ENCODE data around the gene MINDY1.

The MINDY1 gene

DNA sequence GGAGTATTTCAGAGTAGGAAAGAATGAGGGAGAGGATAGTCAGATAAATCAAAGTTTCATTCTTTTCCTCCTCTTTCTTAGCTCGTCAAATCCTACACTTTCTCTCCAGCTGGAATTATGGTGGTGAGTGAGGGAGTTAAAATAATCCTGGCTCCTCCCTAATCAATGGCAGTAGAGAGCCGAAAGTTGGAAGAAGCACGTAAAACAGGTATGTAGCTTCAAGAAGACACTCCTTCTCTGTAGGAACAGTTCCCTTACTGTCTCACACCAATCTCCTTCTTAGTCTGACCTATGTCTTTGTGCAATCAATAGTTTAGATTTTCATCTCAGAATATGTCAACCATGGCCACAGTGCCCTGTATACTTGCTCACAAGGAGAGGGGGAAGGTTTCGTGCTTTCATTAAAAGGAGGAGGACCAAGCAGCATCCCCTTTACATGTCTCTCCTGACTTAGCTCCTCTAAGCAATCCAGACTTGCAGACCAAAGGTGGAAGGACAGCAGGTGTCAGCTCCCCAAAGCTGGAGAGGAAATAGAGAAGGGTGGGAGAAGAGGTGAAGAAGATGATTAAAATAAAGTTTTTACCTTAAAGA is 878 bp downstream of the MINDY1 start:
- no peak for TF ChIP-seq POLR2A (IDR thresholded peaks at IDR 0.05; ENCODE audit: low read depth, low read length)
- FAIRE-seq (no peak), DNase-seq (ENCODE audit: insufficient read length, low spot score) (no peak)

DNA sequence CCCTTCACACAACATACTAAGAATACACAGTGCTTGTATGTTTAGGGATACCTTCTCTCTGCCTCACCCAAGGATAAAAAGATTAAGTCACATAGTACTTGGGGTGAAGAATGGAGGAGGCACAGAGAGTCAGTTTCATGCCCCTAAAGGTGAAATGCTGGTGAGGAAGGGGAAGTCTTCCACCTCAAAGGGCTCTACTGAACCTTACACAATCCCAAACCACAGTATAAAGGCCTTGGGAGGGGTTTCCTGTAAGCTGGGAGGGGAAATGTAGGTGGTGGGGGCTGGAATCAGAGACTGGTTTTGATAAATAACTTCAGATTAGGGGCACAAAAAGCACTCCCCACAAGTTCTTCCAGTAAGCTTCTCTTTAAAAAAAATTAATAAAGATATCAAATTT is 3.5 kb downstream of the MINDY1 start:
- DNase-seq (ENCODE audit: insufficient read length, low spot score) (no peak), FAIRE-seq (no peak)
- TF ChIP-seq POLR2A (IDR thresholded peaks at IDR 0.05; ENCODE audit: low read depth, low read length): no peak

GRCh38 chr1:151002611-151003010 is 4.1 kb downstream of the MINDY1 start:
- FAIRE-seq: no peak
- TF ChIP-seq POLR2A (IDR thresholded peaks at IDR 0.05; ENCODE audit: low read depth, low read length): no peak
- no peak for DNase-seq (ENCODE audit: insufficient read length, low spot score)

DNA sequence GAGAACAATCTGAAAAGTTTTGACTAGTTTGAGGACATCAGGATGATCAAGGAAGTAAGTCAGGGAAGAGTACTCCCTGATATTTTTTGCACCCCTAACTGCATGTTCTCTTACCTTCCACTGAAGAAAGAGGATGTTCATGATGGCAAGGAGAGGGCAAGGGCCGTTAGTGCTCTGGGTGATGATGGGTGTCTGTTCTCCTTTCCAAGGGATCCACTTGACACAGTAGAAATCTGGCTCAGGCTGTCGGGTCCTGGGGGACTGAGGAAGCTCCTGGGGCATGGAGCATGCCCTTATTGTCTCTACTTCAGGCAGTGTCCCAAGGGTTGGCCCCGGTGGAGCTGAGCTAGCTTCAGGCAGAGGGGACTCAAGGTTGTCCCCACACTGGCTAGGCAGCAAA is 4.7 kb downstream of the MINDY1 start:
- TF ChIP-seq POLR2A (IDR thresholded peaks at IDR 0.05; ENCODE audit: low read depth, low read length): no peak
- FAIRE-seq: no peak
- no peak for DNase-seq (ENCODE audit: insufficient read length, low spot score)

DNA sequence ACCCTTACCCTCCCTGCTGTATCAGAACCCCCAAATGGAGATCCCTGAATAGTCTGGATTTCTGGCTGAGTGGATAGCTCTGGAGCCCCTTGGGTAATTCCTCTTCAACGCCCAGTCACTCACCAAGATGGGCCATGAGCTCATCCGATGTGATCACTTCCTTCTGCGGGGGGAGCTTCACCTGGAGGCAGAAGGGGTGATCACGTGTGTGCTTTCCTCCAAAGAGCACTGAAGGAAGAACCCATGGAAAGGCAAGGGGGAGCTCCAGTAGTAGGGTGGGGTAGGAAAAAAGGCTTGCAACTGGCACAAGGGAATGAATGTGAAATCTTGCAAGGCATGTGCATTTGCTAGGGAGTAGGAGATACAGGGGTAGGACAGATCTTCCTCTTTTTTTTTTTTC is 5.1 kb downstream of the MINDY1 start:
- FAIRE-seq: no peak
- no peak for TF ChIP-seq POLR2A (IDR thresholded peaks at IDR 0.05; ENCODE audit: low read depth, low read length)

GRCh38 chr1:151000408-151000807 is 6.3 kb downstream of the MINDY1 start:
- TF ChIP-seq POLR2A (IDR thresholded peaks at IDR 0.05; ENCODE audit: low read depth, low read length): no peak
- DNase-seq (ENCODE audit: insufficient read length, low spot score): no peak
- no peak for FAIRE-seq

More for the DNA sequence above, 5.1 kb downstream of the MINDY1 start:
- DNase-seq (ENCODE audit: insufficient read length, low spot score): no peak

DNA sequence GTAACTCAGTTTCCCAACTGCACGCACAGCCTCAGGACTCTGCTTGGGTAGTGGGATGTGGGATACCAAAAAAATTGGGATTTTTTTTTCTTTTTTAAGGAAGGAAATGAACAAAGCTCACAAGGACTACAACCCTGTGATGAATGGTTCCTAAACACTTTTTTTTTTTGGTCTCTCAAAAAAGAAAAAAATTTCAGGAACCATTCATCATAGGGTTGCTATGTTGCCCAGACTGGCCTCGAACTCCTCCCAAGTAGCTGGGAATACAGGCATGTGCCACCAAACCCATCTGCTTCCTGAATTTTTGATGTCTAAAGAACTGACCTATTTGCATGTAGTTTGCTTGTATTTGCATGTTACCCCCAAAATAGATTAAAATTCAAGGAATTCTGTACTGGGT is 6.8 kb downstream of the MINDY1 start:
- TF ChIP-seq POLR2A (IDR thresholded peaks at IDR 0.05; ENCODE audit: low read depth, low read length): no peak
- no peak for DNase-seq (ENCODE audit: insufficient read length, low spot score)
- no peak for FAIRE-seq

GRCh38 chr1:150999051-150999674 is 7.5 kb downstream of the MINDY1 start:
- FAIRE-seq (no peak), DNase-seq (ENCODE audit: insufficient read length, low spot score) (peak; percentile 84)

DNA sequence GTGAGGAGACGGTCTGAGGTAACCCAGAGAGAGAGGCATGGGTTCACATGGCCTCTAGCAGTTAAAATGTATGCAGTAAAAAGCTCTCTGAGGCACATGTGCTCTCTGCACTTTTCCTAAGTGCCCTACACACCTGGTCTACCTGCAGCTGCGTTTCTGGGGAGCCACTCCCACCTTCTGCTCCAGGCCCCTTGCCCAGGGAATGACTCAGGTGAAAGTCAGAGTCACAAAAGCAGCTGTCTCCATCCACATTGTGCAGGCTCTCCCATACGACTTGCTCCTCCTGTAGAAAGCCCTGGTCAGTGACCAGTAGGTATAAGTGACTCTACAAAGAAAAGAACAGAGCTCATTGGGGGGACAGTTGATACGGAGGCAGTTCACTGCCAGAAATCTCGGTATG is 8.8 kb downstream of the MINDY1 start:
- FAIRE-seq: no peak
- no peak for TF ChIP-seq POLR2A (IDR thresholded peaks at IDR 0.05; ENCODE audit: low read depth, low read length)
- DNase-seq (ENCODE audit: insufficient read length, low spot score): no peak

More at GRCh38 chr1:150999051-150999674, 7.5 kb downstream of the MINDY1 start:
- TF ChIP-seq POLR2A (IDR thresholded peaks at IDR 0.05; ENCODE audit: low read depth, low read length): peak; percentile 32; the same call in 1 of the 2 replicates

GRCh38 chr1:150997126-150997872 is 9.4 kb downstream of the MINDY1 start:
- FAIRE-seq: no peak
- no peak for TF ChIP-seq POLR2A (IDR thresholded peaks at IDR 0.05; ENCODE audit: low read depth, low read length)
- DNase-seq (ENCODE audit: insufficient read length, low spot score): no peak

DNA sequence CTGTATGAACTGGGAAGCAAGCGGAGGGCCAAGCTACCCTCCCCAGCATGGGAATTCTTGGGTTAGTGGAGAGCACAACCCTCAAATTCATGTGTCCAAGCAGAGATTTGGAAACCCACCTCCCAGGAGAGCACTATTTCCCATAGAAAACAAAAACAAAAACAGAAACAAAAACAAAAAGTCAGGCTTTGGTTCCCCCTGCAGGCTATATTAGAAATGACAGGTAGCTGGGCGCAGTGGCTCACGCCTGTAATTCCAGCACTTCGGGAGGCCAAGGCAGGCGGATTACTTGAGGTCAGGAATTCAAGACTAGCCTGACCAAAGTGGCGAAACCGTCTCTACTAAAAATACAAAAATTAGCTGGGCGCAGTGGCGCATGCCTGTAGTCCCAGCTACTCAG is 10.8 kb downstream of the MINDY1 start:
- FAIRE-seq: no peak
- DNase-seq (ENCODE audit: insufficient read length, low spot score): no peak
- no peak for TF ChIP-seq POLR2A (IDR thresholded peaks at IDR 0.05; ENCODE audit: low read depth, low read length)

DNA sequence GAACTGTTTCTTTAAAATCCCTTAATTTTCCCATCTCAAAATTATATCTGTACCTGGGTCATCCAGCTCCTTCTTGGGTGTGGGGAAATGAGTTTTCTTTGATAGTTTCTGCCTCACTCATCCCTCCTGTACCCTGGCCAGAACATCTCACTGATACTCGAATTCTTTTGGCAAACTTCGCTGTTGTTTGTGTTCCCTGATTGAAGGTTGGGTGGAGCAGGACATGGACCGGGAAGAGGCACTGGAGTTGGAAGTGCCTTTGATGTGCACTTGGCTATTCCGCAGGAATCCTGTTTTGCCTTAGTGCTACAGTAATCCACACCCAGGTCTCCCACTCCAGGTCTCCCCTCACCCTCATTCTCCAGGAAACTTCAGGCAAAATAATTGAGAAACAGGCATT is 11.2 kb downstream of the MINDY1 start:
- no peak for TF ChIP-seq POLR2A (IDR thresholded peaks at IDR 0.05; ENCODE audit: low read depth, low read length)
- no peak for DNase-seq (ENCODE audit: insufficient read length, low spot score)
- FAIRE-seq: no peak

GRCh38 chr1:150994248-150994647 is 12.5 kb downstream of the MINDY1 start:
- TF ChIP-seq POLR2A (IDR thresholded peaks at IDR 0.05; ENCODE audit: low read depth, low read length): no peak
- DNase-seq (ENCODE audit: insufficient read length, low spot score) (no peak), FAIRE-seq (no peak)

DNA sequence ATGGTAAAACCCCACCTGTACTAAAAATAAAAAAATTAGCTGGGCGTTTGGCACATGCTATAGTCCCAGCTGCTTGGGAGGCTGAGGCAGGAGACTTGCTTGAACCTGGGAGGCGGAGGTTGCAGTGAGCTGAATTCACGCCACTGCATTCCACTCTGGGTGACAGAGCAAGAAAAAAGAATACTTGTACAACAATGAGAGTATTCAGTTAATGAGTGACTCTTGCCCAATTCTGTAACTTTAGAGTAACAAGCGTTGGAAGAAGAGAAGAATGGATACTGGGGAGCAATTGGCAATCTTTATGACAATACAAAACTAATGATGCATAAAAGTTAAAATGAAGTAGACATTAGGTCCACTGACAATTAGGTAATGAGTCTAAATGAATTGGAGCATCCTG is 14.1 kb downstream of the MINDY1 start:
- DNase-seq (ENCODE audit: insufficient read length, low spot score) (no peak), FAIRE-seq (no peak)

DNA sequence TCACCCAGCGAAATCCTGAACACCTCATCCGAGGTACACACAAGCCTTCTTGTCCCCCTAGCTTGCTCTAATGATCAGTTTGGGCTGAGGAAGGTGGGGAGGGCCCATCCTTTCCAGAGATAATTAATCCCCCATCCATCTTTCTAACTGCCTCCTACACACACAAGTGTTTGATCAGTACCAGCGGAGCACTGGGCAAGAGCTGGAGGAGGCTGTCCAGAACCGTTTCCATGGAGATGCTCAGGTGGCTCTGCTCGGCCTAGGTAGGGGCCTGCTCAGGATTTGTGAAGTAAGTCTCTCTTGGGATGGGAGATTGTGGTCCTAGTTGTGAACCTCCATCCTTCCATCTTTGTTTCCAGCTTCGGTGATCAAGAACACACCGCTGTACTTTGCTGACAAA is 18.8 kb downstream of the MINDY1 start:
- TF ChIP-seq POLR2A (IDR thresholded peaks at IDR 0.05; ENCODE audit: low read depth, low read length): no peak
- DNase-seq (ENCODE audit: insufficient read length, low spot score): no peak
- FAIRE-seq: no peak

More for the DNA sequence above, 14.1 kb downstream of the MINDY1 start:
- TF ChIP-seq POLR2A (IDR thresholded peaks at IDR 0.05; ENCODE audit: low read depth, low read length): no peak

Measured in H54 (cell line).